Common myeloid progenitor, CD34-positive (primary cell): ENCODE results near the gene MAP2K3.
A peak's percentile ranks its signal among the peaks of the same experiment; 100 is the strongest.

Experiments
- CTCF ChIA-PET: fragments of 350-600 bp; sonication (Branson Sonifier 250); formaldehyde crosslinking; loops from one replicate; lab custom pipeline; 2021; ENCODE audit warnings: antibody characterized with exemption; lab: Charles Lee
- POLR2A ChIA-PET: fragments of 350-600 bp; sonication (Branson Sonifier 250); formaldehyde crosslinking; loops from one replicate; lab custom pipeline; 2021; ENCODE audit warnings: antibody characterized with exemption; lab: Charles Lee
- DNase-seq, 3 donors: peaks; one replicate each; pipeline versions ENCODE4 v3.0.0 to v3.0.0-alpha.2; 2013
- H3K27ac ChIP-seq, 2 experiments: 1 replicate in 1 of 2; 2 replicates in 1 of 2; pipeline ENCODE4 v1.7.0; 2013; ENCODE audit warnings: inconsistent platforms in 2 of 2, low read length in 2 of 2, mild to moderate bottlenecking in 2 of 2, low read depth in 1 of 2, moderate library complexity in 1 of 2; ENCODE audit not compliant: severe bottlenecking in 2 of 2, insufficient read depth in 1 of 2, poor library complexity in 1 of 2
- H3K27me3 ChIP-seq, 5 experiments: replicated peaks in 2 of 5; 1 replicate in 3 of 5; 2 replicates in 2 of 5; pipeline versions ENCODE4 v1.6.1 to v1.7.0; 2013; ENCODE audit warnings: low read length in 4 of 5, mild to moderate bottlenecking in 2 of 5, moderate library complexity in 2 of 5, inconsistent platforms in 1 of 5; ENCODE audit not compliant: insufficient read depth in 5 of 5, control insufficient read depth in 4 of 5
- H3K36me3 ChIP-seq, 4 experiments: 1 replicate in 2 of 4; 2 replicates in 2 of 4; pipeline versions ENCODE4 v1.6.1 to v1.7.0; 2013; ENCODE audit warnings: low read length in 3 of 4, control low read depth in 1 of 4, mild to moderate bottlenecking in 1 of 4; ENCODE audit not compliant: control insufficient read depth in 4 of 4, insufficient read depth in 4 of 4
- H3K4me1 ChIP-seq, 4 experiments: 1 replicate in 3 of 4; 2 replicates in 1 of 4; pipeline versions ENCODE4 v1.6.1 to v1.7.1; 2013; ENCODE audit warnings: low read length in 3 of 4, mild to moderate bottlenecking in 3 of 4, control low read depth in 1 of 4, inconsistent platforms in 1 of 4, moderate library complexity in 1 of 4; ENCODE audit not compliant: control insufficient read depth in 4 of 4, insufficient read depth in 4 of 4; ENCODE audit errors: control extremely low read depth in 1 of 4
- H3K4me3 ChIP-seq, 7 experiments: 1 replicate in 4 of 7; 2 replicates in 3 of 7; pipeline versions ENCODE4 v1.5.1 to v1.7.0; 2013; ENCODE audit warnings: mild to moderate bottlenecking in 7 of 7, low read length in 6 of 7, moderate library complexity in 6 of 7, inconsistent platforms in 2 of 7, low read depth in 2 of 7, control low read depth in 1 of 7; ENCODE audit not compliant: insufficient read depth in 4 of 7, control insufficient read depth in 1 of 7; ENCODE audit errors: extremely low read depth in 1 of 7
- H3K9me3 ChIP-seq, 5 experiments: 1 replicate in 4 of 5; 2 replicates in 1 of 5; pipeline versions ENCODE4 v1.6.1 to v1.7.1; 2013; ENCODE audit warnings: low read length in 4 of 5, mild to moderate bottlenecking in 2 of 5, inconsistent platforms in 1 of 5, low read depth in 1 of 5, moderate library complexity in 1 of 5; ENCODE audit not compliant: control insufficient read depth in 4 of 5, insufficient read depth in 2 of 5; ENCODE audit errors: control extremely low read depth in 1 of 5
- WGBS: methylation state at CpG from one replicate; pipeline ENCODE4 v1.1.5; 2013; ENCODE audit not compliant: insufficient coverage; 5-methylcytosine and 5-hydroxymethylcytosine counted together

Gene MAP2K3

GRCh38 chr17:21283482-21284318 is 811 bp upstream of the MAP2K3 start:
- Histone ChIP-seq H3K4me3 (peak overlapping the region; percentile 43 to 95 (median 87)), H3K36me3 (no peaks in the 10 kb centered on the region), H3K9me3 (no peaks in the 10 kb centered on the region), H3K27ac (peak overlapping the region in 1 of 2 experiments; percentile 97), H3K27me3 (no peaks in the 10 kb centered on the region), H3K4me1 (peaks cover 10 to 65% (median 58%) of the 10 kb centered on the region in 4 experiments)
- 14% methylated on average over 40 of the region's 49 CpGs for WGBS
- ChIA-PET POLR2A (no interaction called here), CTCF (interaction anchor here (2.3 kb wide), 1 partner anchor 10 kb away, joined by 7 read pairs; no protein-coding TSS in a partner anchor)
- DNase-seq, result peak in 2 of 3 donors; percentile 51 to 65

- peak overlapping the region; percentile 96 to 97 for H3K27ac ChIP-seq
- ChIA-PET CTCF (interaction anchor here (1.1 to 2.9 kb wide), 6 partner anchors 9 to 228 kb away, joined by 3 to 16 read pairs (median 4); no protein-coding TSS in a partner anchor), POLR2A (interaction anchor here (0.6 to 1.3 kb wide), 2 partner anchors 10 to 15 kb away, joined by 3 to 4 read pairs; no protein-coding TSS in a partner anchor)
- DNase-seq, result no peak
- WGBS, result 4% methylated on average over 15 of the region's 16 CpGs
- no peaks in the 10 kb centered on the region for H3K27me3 ChIP-seq
- H3K4me1 ChIP-seq, result peaks cover 10 to 66% (median 62%) of the 10 kb centered on the region in 4 experiments
- H3K36me3 ChIP-seq, result peaks cover 0 to 6% (median 0%) of the 10 kb centered on the region in 4 experiments
- H3K9me3 ChIP-seq, result peaks cover 0 to 1% (median 0%) of the 10 kb centered on the region in 5 experiments
- peak overlapping the region; percentile 82 to 95 (median 91) for H3K4me3 ChIP-seq
These were observed 904 bp downstream of the MAP2K3 start for GRCh38 chr17:21285164-21286065.

- CTCF ChIA-PET, result interaction anchor here (1.0 to 2.9 kb wide), 8 partner anchors 10 to 227 kb away, joined by 3 to 16 read pairs (median 4); no protein-coding TSS in a partner anchor
- H3K27ac ChIP-seq, result peak overlapping the region; percentile 96 to 97
- WGBS, result 9% methylated on average over 14 of the region's 16 CpGs
- H3K36me3 ChIP-seq, result peaks cover 0 to 7% (median under 1%) of the 10 kb centered on the region in 4 experiments
- peak overlapping the region; percentile 82 to 95 (median 91) for H3K4me3 ChIP-seq
- peaks cover 0 to 2% (median 0%) of the 10 kb centered on the region in 5 experiments for H3K9me3 ChIP-seq
- peak in 2 of 3 donors; percentile 32 to 33 for DNase-seq
- H3K27me3 ChIP-seq, result no peaks in the 10 kb centered on the region
- POLR2A ChIA-PET, result no interaction called here
- H3K4me1 ChIP-seq, result peaks cover 10 to 64% (median 60%) of the 10 kb centered on the region in 4 experiments
These were observed 1.7 kb downstream of the MAP2K3 start for GRCh38 chr17:21286066-21286770.

- Histone ChIP-seq H3K27me3 (no peaks in the 10 kb centered on the region), H3K36me3 (peaks cover 0 to 9% (median 5%) of the 10 kb centered on the region in 4 experiments), H3K9me3 (peaks cover 0 to 2% (median 0%) of the 10 kb centered on the region in 5 experiments), H3K27ac (peak overlapping the region; percentile 96 to 97), H3K4me1 (peaks cover 10 to 60% (median 58%) of the 10 kb centered on the region in 4 experiments), H3K4me3 (peak overlapping the region in 6 of 7 experiments; percentile 86 to 95 (median 92))
- 48% methylated on average over 9 of the region's 9 CpGs for WGBS
- CTCF ChIA-PET, result interaction anchor here (1.0 to 2.9 kb wide), 12 partner anchors 8 to 229 kb away, joined by 3 to 16 read pairs (median 6); no protein-coding TSS in a partner anchor
- POLR2A ChIA-PET, result interaction anchor here (1.0 kb wide), 1 partner anchor 24 kb away, joined by 4 read pairs; no protein-coding TSS in a partner anchor
- DNase-seq, result no peak
These were observed 2.6 kb downstream of the MAP2K3 start for GRCh38 chr17:21286909-21287702.

GRCh38 chr17:21287703-21288449 is 3.4 kb downstream of the MAP2K3 start:
- WGBS, result 0% methylated on average over 17 of the region's 18 CpGs
- DNase-seq, result peak; percentile 99 to 100 (median 99)

More at GRCh38 chr17:21287703-21288449, 3.4 kb downstream of the MAP2K3 start:
- peaks cover 0 to 11% (median 5%) of the 10 kb centered on the region in 4 experiments for H3K36me3 ChIP-seq
- CTCF ChIA-PET, result interaction anchor here (0.8 to 2.9 kb wide), 12 partner anchors 8 to 245 kb away, joined by 3 to 16 read pairs (median 6); partner anchors contain the start of gene USP22
- H3K4me3 ChIP-seq, result peak overlapping the region in 6 of 7 experiments; percentile 31 to 95 (median 89)
- H3K27ac ChIP-seq, result peak overlapping the region; percentile 96 to 97
- POLR2A ChIA-PET, result interaction anchor here (0.5 to 1.2 kb wide), 5 partner anchors 12 to 161 kb away, joined by 3 to 5 read pairs (median 4); partner anchors contain the start of gene DHRS7B
- H3K27me3 ChIP-seq, result no peaks in the 10 kb centered on the region
- H3K4me1 ChIP-seq, result peaks cover 10 to 60% (median 58%) of the 10 kb centered on the region in 4 experiments
- peaks cover 0 to 2% (median 0%) of the 10 kb centered on the region in 5 experiments for H3K9me3 ChIP-seq
